Right lobe of liver (tissue), 4 donors: ENCODE measurements around the gene ASB4.

Experiments
- POLR2A ChIP-seq: fragments of 450-650 bp; IDR thresholded peaks from one replicate; pipeline ENCODE4 v1.6.1; 2017; ENCODE audit warnings: antibody characterized with exemption, mild to moderate bottlenecking
- TF ChIP-seq, protein P1 (sequence below), 4 donors: fragments of 200-600 bp in 3 of 4; fragments of 450-650 bp in 1 of 4; IDR thresholded peaks; one replicate each; pipeline versions ENCODE4 v1.5.1 to v1.8.0; 2016 to 2022; ENCODE audit warnings: antibody characterized with exemption in 4 of 4, mild to moderate bottlenecking in 2 of 4
- donor health status: DM: no; HTN: no; CAD: no.
- donor health status: DM: no; HTN: no; CAD: no.
- donor health status: DM: no; HTN: yes; CAD: no.

DNA sequence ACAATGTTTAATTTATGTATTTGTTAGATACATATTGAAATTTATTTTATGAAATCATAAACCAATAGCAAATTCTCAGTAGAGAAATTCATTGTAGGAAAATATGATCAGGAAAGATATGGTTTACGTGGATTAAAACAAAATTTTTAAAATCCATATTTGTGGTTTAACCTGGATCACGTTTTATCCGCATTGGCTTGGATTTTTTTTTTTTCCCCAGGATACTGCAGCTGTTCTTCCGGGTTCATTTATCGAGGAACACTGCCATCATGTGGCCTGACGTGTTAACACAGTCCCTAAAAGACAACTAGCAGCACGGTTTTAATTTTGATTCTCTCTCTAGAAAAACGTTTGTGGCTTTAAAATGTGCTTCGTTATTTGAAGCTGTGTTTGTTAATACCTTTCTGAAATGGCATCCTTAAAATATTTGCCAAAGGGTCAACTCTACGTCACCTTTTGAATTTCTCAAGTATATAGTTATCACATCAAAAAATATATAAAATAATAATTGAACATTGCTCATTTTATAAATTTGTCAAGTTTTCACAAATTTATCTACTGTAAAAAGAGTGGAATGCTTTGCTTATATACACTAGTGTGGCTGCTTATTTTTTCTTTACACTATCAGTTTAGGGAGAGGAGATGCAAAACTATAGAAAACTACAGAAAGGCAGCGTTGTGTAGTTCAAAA is 8.7 kb upstream of the ASB4 start:
- TF ChIP-seq POLR2A, result no peak
- TF ChIP-seq, protein P1, sequence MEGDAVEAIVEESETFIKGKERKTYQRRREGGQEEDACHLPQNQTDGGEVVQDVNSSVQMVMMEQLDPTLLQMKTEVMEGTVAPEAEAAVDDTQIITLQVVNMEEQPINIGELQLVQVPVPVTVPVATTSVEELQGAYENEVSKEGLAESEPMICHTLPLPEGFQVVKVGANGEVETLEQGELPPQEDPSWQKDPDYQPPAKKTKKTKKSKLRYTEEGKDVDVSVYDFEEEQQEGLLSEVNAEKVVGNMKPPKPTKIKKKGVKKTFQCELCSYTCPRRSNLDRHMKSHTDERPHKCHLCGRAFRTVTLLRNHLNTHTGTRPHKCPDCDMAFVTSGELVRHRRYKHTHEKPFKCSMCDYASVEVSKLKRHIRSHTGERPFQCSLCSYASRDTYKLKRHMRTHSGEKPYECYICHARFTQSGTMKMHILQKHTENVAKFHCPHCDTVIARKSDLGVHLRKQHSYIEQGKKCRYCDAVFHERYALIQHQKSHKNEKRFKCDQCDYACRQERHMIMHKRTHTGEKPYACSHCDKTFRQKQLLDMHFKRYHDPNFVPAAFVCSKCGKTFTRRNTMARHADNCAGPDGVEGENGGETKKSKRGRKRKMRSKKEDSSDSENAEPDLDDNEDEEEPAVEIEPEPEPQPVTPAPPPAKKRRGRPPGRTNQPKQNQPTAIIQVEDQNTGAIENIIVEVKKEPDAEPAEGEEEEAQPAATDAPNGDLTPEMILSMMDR (IDR thresholded peaks at IDR 0.05), result peak; percentile 73 to 93 (median 82)
